ENCODE data around the gene TERC.

DNA sequence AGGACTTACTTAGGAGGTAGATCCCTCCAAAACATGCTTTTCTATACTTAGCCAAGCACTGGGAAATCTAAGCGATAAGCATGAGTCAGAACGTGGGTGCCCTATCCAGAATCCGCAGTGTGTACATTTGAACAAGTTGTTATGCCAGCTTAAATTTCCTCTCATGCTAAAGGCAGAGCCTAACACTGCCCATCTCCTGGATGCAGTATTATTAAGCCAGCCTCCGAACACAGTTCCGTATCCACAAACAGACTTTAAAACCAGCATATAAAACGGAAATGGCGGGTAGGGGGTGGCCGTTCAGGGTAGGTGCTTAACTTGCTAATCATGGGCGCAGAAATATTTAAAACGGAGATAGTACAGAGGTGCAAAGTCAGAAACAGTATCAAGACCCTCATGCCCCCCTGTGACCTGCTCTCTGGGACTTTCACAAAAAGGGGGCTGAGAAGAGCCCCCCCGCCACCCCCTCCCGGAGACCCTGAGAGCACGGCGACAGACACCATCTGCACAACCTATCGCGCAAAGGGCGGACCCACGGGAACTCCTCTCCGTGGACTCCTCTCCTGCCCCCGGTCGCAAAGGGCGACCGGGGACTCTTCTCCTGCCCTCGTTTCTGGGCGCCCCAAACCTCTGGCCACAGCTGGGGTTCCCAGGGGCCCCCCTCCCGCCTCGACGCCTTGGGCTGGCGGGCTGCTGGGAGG lies 46.9 kb upstream of the TERC start:
- TF ChIP-seq POLR2A (IDR thresholded peaks at IDR 0.05) = no peak
- TF ChIP-seq, protein P1, sequence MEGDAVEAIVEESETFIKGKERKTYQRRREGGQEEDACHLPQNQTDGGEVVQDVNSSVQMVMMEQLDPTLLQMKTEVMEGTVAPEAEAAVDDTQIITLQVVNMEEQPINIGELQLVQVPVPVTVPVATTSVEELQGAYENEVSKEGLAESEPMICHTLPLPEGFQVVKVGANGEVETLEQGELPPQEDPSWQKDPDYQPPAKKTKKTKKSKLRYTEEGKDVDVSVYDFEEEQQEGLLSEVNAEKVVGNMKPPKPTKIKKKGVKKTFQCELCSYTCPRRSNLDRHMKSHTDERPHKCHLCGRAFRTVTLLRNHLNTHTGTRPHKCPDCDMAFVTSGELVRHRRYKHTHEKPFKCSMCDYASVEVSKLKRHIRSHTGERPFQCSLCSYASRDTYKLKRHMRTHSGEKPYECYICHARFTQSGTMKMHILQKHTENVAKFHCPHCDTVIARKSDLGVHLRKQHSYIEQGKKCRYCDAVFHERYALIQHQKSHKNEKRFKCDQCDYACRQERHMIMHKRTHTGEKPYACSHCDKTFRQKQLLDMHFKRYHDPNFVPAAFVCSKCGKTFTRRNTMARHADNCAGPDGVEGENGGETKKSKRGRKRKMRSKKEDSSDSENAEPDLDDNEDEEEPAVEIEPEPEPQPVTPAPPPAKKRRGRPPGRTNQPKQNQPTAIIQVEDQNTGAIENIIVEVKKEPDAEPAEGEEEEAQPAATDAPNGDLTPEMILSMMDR (IDR thresholded peaks at IDR 0.05) = no peak

Measured in testis (tissue), 2 donors.